GM12873 (cell line): ENCODE results near the gene EPHA1.

Experiments
- CTCF ChIP-seq: IDR thresholded peaks from 2 replicates; pipeline ENCODE4 v1.5.1; 2012; ENCODE audit warnings: low read depth, mild to moderate bottlenecking, moderate library complexity, low read length, control low read depth; ENCODE audit not compliant: insufficient read depth; ENCODE audit errors: missing control alignments

The EPHA1 gene

GRCh38 chr7:143397710-143398530, 10.7 kb downstream of the EPHA1 start:
- TF ChIP-seq CTCF = no peak

- no peak for TF ChIP-seq CTCF
Measured at GRCh38 chr7:143396625-143397556, 11.8 kb downstream of the EPHA1 start.

- TF ChIP-seq CTCF = no peak
Measured at GRCh38 chr7:143396182-143396581, 12.5 kb downstream of the EPHA1 start.

GRCh38 chr7:143395187-143396149, 13.2 kb downstream of the EPHA1 start:
- TF ChIP-seq CTCF = peak; percentile 32

GRCh38 chr7:143394777-143395176, 13.9 kb downstream of the EPHA1 start:
- TF ChIP-seq CTCF = no peak

- TF ChIP-seq CTCF = no peak
Measured at GRCh38 chr7:143394068-143394467, 14.6 kb downstream of the EPHA1 start.
